ENCODE results near the gene HBZ. TPM values are rescaled to one million over a fixed set of nuclear protein-coding genes. Genes with fewer than 3 reads are reported as not detected.

HBZ gene
- total RNA-seq, 3 donors from 2014 or later = not detected

DNA sequence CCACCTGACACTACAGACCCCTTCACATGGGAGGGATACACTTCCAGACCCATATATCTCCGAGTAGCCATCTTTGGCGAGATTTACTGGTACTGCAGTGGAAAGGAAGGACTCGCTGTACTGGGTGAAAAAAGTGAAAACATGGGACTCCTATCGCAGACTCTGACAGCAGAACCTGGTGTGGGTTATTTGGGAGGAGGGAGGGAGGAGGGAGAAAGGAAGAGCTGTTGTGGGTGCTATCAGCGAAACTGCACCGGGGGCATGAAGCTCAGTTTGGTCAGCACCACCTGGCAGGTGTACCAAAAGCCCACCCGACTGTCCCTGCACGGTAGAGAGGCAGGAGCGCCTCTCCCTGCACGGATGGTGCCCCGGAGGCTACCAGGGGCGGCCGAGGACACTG lies 32.8 kb downstream of the HBZ start:
- Histone ChIP-seq H3K27me3 (peaks cover 6 to 8% of the 10 kb centered on the region in 2 donors), H3K36me3 (peaks cover 4% of the 10 kb centered on the region), H3K4me1 (peaks cover 11% of the 10 kb centered on the region in 2 donors), H3K9me3 (no peaks in the 10 kb centered on the region), H3K27ac (no peak overlapping the region), H3K4me3 (no peak overlapping the region)
- intact Hi-C loops (cut with DNase I; ENCODE audit: low total_unique reads) = no loop called here
- no peak for TF ChIP-seq POLR2A (IDR thresholded peaks at IDR 0.05)
- TF ChIP-seq, protein P1, sequence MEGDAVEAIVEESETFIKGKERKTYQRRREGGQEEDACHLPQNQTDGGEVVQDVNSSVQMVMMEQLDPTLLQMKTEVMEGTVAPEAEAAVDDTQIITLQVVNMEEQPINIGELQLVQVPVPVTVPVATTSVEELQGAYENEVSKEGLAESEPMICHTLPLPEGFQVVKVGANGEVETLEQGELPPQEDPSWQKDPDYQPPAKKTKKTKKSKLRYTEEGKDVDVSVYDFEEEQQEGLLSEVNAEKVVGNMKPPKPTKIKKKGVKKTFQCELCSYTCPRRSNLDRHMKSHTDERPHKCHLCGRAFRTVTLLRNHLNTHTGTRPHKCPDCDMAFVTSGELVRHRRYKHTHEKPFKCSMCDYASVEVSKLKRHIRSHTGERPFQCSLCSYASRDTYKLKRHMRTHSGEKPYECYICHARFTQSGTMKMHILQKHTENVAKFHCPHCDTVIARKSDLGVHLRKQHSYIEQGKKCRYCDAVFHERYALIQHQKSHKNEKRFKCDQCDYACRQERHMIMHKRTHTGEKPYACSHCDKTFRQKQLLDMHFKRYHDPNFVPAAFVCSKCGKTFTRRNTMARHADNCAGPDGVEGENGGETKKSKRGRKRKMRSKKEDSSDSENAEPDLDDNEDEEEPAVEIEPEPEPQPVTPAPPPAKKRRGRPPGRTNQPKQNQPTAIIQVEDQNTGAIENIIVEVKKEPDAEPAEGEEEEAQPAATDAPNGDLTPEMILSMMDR (IDR thresholded peaks at IDR 0.05) = no peak
- TF ChIP-seq POLR2AphosphoS5 (IDR thresholded peaks at IDR 0.05) = no peak
- DNase-seq (ENCODE audit: low spot score in 2 of 2) = no peak

DNA sequence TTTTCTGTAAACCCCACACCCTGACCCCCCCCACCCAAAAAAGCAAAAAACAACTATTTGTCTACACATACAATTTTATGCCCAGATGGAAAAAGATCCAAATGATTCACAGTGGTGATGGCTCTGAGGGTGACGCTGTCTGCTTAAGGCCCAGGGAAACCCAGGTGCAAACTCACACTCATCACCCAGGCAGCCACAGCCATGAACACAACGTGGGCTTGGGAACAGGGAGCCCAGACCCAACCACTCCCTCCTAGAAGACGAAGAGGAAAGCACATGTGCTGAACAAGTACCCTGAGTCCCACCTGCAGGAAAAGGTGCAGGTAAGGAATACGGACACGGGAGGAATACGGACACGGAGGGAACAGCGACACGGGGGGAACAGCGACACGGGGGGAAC lies 33.2 kb downstream of the HBZ start:
- intact Hi-C loops (cut with DNase I; ENCODE audit: low total_unique reads) = no loop called here
- TF ChIP-seq, protein P1 (IDR thresholded peaks at IDR 0.05) = no peak
- TF ChIP-seq POLR2AphosphoS5 (IDR thresholded peaks at IDR 0.05) (no peak), POLR2A (IDR thresholded peaks at IDR 0.05) (no peak)
- no peak overlapping the region for H3K27ac ChIP-seq
- H3K4me3 ChIP-seq = no peak overlapping the region
- peaks cover 6 to 8% of the 10 kb centered on the region in 2 donors for H3K4me1 ChIP-seq
- H3K9me3 ChIP-seq = no peaks in the 10 kb centered on the region
- H3K36me3 ChIP-seq = peaks cover 9% of the 10 kb centered on the region
- H3K27me3 ChIP-seq = peaks cover 1 to 3% of the 10 kb centered on the region in 2 donors
- no peak for DNase-seq (ENCODE audit: low spot score in 2 of 2)

DNA sequence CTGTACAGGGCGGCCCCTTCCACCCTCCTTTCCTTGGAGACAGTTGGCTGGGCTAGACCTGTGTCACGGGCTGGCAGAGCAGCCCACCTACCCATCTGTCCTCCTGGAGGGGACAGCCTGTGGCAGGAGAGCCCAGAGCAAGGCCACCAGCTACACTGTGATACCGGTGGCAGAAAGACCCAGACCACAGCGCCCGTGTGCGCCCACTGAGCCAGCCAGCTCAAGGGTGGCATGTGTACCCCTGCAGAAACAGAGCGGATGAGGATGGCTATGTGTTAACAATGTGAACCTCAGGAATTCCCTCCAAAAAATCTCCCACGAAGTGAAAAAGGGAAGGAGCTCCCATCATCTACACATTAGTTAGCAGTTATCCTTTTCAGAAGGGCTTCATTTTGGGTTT lies 34.9 kb downstream of the HBZ start:
- TF ChIP-seq POLR2A (IDR thresholded peaks at IDR 0.05) = no peak
- TF ChIP-seq, protein P1 (IDR thresholded peaks at IDR 0.05) = no peak
- no peak for TF ChIP-seq POLR2AphosphoS5 (IDR thresholded peaks at IDR 0.05)
- Histone ChIP-seq H3K27me3 (no peaks in the 10 kb centered on the region), H3K4me1 (no peaks in the 10 kb centered on the region), H3K36me3 (peaks cover 16% of the 10 kb centered on the region), H3K27ac (no peak overlapping the region), H3K4me3 (no peak overlapping the region), H3K9me3 (no peaks in the 10 kb centered on the region)
- intact Hi-C loops (cut with DNase I; ENCODE audit: low total_unique reads) = no loop called here
- DNase-seq (ENCODE audit: low spot score in 2 of 2) = no peak

DNA sequence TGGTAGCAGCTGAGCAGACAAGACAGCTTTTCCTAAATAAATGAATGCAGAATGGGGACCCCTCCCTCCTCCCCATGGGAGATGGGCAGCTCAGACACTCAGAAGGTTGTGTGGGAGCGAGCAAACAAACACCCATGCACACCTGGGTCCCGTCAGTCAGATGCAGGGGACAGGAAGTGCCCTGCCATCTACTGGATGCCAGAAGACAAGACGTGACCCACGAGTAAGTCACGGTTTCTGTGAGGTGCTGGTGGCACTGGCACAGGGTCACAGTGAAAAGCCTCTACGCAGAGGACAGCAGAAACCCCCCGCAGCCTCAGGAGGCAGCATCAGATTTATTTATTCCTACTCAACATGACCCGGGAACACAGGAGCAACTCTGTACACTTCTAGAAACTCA lies 36.2 kb downstream of the HBZ start:
- no peaks in the 10 kb centered on the region for H3K9me3 ChIP-seq
- H3K4me1 ChIP-seq = no peaks in the 10 kb centered on the region
- H3K27ac ChIP-seq = no peak overlapping the region
- no peak for TF ChIP-seq POLR2A (IDR thresholded peaks at IDR 0.05)
- TF ChIP-seq, protein P1 (IDR thresholded peaks at IDR 0.05) = no peak
- no peak for TF ChIP-seq POLR2AphosphoS5 (IDR thresholded peaks at IDR 0.05)
- intact Hi-C loops (cut with DNase I; ENCODE audit: low total_unique reads) = no loop called here
- no peak overlapping the region for H3K4me3 ChIP-seq
- no peak for DNase-seq (ENCODE audit: low spot score in 2 of 2)
- H3K36me3 ChIP-seq = peaks cover 16% of the 10 kb centered on the region
- H3K27me3 ChIP-seq = no peaks in the 10 kb centered on the region

DNA sequence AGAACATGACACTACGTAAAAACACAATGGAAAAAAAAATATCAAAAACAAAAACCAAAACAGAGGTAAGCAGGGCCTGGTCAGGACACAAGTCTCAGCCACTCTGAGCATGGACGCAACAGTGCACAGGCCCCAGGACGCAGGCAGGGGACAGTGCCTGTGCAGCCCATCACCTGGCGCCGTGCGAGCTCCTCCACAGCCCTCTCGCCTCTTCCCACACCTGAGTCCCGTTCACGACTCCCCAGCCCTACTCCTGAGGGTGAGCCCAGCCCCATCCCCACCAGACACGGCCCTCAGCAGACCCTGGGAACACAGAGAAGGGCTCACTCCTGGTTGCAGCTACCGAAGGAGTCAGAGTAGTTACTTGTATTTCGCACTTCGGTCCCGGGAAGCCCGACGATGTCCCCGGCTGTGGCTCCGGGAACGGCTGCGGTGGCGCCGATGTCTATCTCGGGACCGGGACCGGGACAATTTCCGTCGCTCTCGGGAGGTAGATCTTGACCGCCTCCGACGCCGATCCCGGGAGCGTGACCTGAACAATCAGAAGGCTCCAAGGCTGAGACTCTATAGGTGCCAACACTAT lies 37.3 kb downstream of the HBZ start:
- intact Hi-C loops (cut with DNase I; ENCODE audit: low total_unique reads) = no loop called here

More for the DNA sequence above, 37.3 kb downstream of the HBZ start:
- H3K27me3 ChIP-seq = no peaks in the 10 kb centered on the region
- TF ChIP-seq POLR2AphosphoS5 (IDR thresholded peaks at IDR 0.05) (no peak), POLR2A (IDR thresholded peaks at IDR 0.05) (no peak)
- TF ChIP-seq, protein P1 (IDR thresholded peaks at IDR 0.05) = no peak
- no peak overlapping the region for H3K27ac ChIP-seq
- no peaks in the 10 kb centered on the region for H3K9me3 ChIP-seq
- no peak overlapping the region for H3K4me3 ChIP-seq
- H3K36me3 ChIP-seq = peaks cover 16% of the 10 kb centered on the region
- H3K4me1 ChIP-seq = no peaks in the 10 kb centered on the region
- DNase-seq (ENCODE audit: low spot score in 2 of 2) = no peak

Data from breast epithelium (tissue), 4 donors.